ENCODE results near the gene PSTK.

Gene PSTK

GRCh38 chr10:122980209-122981065, at the start of gene PSTK:
PSTK (plus strand) TSS chr10:122980401; CDS start chr10:122980480, 79 bp downstream.
- DNase-seq: peak; percentile 92

- no peak for DNase-seq
Observed at GRCh38 chr10:122931088-122931906, 48.9 kb upstream of the PSTK start.

- no peak for DNase-seq
Observed at GRCh38 chr10:122939133-122939855, 40.9 kb upstream of the PSTK start.

GRCh38 chr10:122939856-122940543, 40.2 kb upstream of the PSTK start:
- no peak for DNase-seq

- no peak for DNase-seq
Observed at GRCh38 chr10:122949296-122949695, 30.9 kb upstream of the PSTK start.

GRCh38 chr10:122953902-122954730, 26.1 kb upstream of the PSTK start, which contains the start of gene C10orf88:
C10orf88 (minus strand) TSS chr10:122954227; CDS start chr10:122954178, 49 bp downstream.
- DNase-seq: peak; percentile 98 to 100

GRCh38 chr10:122954731-122955050, 25.5 kb upstream of the PSTK start:
- no peak for DNase-seq

- no peak for DNase-seq
Observed at GRCh38 chr10:122955892-122956291, 24.3 kb upstream of the PSTK start.

- DNase-seq: no peak
Observed at GRCh38 chr10:122957474-122957873, 22.7 kb upstream of the PSTK start.

GRCh38 chr10:122962405-122962804, 17.8 kb upstream of the PSTK start:
- no peak for DNase-seq

GRCh38 chr10:122966879-122967278, 13.3 kb upstream of the PSTK start:
- no peak for DNase-seq

- no peak for DNase-seq
Observed at GRCh38 chr10:122968698-122969097, 11.5 kb upstream of the PSTK start.

- DNase-seq: no peak
Observed at GRCh38 chr10:122974023-122974422, 6.2 kb upstream of the PSTK start.

GRCh38 chr10:122974543-122975064, 5.6 kb upstream of the PSTK start:
- DNase-seq: no peak

GRCh38 chr10:122981066-122981464, 864 bp downstream of the PSTK start:
- DNase-seq: peak in 1 of 2 donors; percentile 7

GRCh38 chr10:122983898-122984297, 3.7 kb downstream of the PSTK start:
- DNase-seq: no peak

- no peak for DNase-seq
Observed at GRCh38 chr10:122984708-122985107, 4.5 kb downstream of the PSTK start.

GRCh38 chr10:122986335-122986734, 6.1 kb downstream of the PSTK start:
- no peak for DNase-seq

GRCh38 chr10:122988501-122988900, 8.3 kb downstream of the PSTK start:
- no peak for DNase-seq

GRCh38 chr10:122990278-122990677, 10.1 kb downstream of the PSTK start:
- no peak for DNase-seq

- no peak for DNase-seq
Observed at GRCh38 chr10:122992031-122992585, 11.9 kb downstream of the PSTK start.
